ENCODE measurements around the gene KCNA1.

The KCNA1 gene

DNA sequence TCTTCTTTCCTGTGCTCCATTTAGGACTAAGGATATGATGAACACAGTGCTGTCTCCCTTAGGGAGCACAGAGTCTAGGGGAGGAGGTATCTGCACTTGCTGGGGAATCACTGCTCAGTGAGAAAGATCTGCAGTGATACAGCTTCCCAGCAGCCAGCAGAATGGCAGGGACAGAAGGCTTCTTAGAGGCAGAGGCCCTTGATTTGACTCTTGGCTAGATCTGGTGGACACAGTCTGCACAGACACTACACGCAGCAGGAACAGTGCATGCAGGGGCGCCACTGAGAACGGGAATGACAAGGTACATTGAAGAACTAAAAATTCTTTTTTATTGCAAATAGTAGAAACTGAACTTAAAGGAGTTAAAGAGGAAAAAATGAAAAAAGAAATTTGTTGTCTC is 51.6 kb downstream of the KCNA1 start:
- no peak for DNase-seq

DNA sequence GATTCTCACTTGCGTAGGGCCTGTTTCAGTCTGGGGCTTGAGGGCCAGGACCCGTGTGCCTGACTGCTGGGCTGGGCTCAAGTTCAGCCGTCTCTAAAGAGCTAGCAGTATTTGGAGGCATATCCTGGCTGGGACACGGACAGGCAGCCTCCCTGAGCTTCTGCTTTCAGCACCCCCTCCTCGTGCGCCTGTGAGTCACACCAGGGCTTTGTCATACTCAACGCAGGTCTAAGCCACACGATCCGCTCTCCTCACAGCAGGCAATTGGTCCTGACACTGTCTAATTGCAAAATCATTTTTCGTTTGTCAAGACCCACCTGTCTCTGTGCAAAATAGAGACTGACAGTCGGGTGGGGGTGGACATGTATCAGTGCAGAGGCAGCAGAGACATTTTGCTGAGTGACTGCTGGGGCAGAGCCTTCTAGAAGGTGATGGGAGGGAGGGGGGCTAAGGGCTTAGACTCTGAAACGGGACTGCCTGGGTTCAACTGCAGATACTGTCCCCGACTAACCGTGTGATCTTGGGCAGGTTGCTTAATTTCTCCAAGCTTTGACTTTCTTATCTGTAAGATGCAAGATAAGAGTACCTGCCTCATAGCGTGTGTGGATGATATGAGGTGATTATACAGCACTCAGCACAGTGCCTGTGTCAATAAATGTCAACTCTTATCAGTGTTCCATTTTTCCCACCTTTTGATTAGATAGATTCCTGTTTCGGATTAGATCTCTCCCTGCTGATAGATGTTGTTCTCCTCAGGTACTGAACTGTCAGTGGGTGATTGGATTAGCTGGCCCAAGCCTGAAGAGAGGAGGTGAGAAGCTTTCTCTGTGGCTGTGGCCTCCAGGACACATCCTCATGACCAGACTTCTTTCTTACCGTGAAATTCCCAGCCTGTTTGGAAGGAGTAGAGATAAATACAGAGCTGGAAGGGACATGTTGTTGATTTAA is 53.1 kb downstream of the KCNA1 start:
- peak in 1 of 2 experiments; percentile 68 for DNase-seq

Measured in NCI-H2081 (cell line).